C4-2B (cell line): ENCODE measurements around the gene S1PR2.

Source experiments
- ZFX ChIP-seq: fragments of 450-650 bp; IDR thresholded peaks from 2 replicates; pipeline ENCODE4 v1.6.1; 2017
- TF ChIP-seq, protein P1 (sequence below): fragments of 450-650 bp; conservative IDR thresholded peaks from 2 replicates; pipeline ENCODE4 v1.5.1; 2017; ENCODE audit warnings: mild to moderate bottlenecking

DNA sequence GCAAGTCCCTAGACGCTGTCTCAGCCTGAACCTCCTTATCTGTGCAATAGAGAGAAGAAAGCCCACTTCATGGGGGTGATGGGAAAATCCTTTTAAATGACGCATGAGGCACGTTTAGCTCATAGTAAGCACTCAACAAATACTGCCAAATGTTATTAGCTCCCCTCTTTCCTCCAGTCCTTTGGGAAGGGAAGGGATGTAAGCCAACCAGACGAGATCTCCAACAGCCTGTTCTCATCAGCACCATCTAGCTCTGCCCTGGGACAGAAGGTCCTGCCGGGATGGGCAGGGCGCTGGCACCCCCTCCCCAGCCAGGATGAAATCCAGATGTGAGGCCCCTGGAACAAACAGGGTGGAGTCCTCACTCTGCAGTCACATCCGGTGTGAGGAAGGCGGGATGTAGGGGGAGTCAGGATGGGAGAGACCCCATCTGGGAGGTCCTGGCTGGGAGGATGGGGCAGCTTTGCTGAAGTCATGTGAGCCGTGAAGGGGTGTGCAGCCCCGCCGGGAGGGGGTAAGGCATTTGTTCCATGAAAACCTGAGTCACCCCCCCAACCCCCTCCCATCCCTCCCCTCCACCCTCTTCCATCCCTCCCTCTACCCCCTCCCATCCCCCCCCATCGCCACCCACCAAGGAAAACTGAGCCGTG lies 4.6 kb downstream of the S1PR2 start:
- TF ChIP-seq, protein P1, sequence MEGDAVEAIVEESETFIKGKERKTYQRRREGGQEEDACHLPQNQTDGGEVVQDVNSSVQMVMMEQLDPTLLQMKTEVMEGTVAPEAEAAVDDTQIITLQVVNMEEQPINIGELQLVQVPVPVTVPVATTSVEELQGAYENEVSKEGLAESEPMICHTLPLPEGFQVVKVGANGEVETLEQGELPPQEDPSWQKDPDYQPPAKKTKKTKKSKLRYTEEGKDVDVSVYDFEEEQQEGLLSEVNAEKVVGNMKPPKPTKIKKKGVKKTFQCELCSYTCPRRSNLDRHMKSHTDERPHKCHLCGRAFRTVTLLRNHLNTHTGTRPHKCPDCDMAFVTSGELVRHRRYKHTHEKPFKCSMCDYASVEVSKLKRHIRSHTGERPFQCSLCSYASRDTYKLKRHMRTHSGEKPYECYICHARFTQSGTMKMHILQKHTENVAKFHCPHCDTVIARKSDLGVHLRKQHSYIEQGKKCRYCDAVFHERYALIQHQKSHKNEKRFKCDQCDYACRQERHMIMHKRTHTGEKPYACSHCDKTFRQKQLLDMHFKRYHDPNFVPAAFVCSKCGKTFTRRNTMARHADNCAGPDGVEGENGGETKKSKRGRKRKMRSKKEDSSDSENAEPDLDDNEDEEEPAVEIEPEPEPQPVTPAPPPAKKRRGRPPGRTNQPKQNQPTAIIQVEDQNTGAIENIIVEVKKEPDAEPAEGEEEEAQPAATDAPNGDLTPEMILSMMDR, result no peak
- TF ChIP-seq ZFX, result no peak
